GM18951 (cell line): ENCODE data around the gene CTTNBP2NL.
"Not testable (repeated sequence)": the region's sequence is repeated elsewhere in the genome, so short reads cannot be mapped to it uniquely, and the experiment has no call there.

Source experiments
- POLR2A ChIP-seq: IDR thresholded peaks from 4 replicates; pipeline ENCODE4 v1.6.1; 2011; ENCODE audit warnings: mild to moderate bottlenecking; ENCODE audit not compliant: insufficient read length, insufficient read depth; ENCODE audit errors: extremely low read depth
- in situ Hi-C: fragments of 300-500 bp; cut with MboI; formaldehyde crosslinking; loops from one replicate; pipeline ENCODE4 v1.12.0; 2022; ENCODE audit warnings: low sequenced_read_pairs, mixed read lengths, inconsistent platforms; ENCODE audit not compliant: unreplicated experiment

Gene CTTNBP2NL

GRCh38 chr1:112466078-112466660 lies 70.2 kb downstream of the CTTNBP2NL start:
- in situ Hi-C loops = loop anchor here (10.0 kb wide), 1 partner anchor 71 kb away; the partner anchor contains the start of gene CTTNBP2NL
- TF ChIP-seq POLR2A = peak; percentile 39

GRCh38 chr1:112470324-112470723 lies 74.3 kb downstream of the CTTNBP2NL start:
- in situ Hi-C loops = not testable (repeated sequence)

- no peak for TF ChIP-seq POLR2A
- in situ Hi-C loops = no loop called here
These were observed 75.0 kb downstream of the CTTNBP2NL start for GRCh38 chr1:112470966-112471365.

GRCh38 chr1:112472142-112472541 lies 76.1 kb downstream of the CTTNBP2NL start:
- in situ Hi-C loops = no loop called here
- TF ChIP-seq POLR2A = no peak

- in situ Hi-C loops = no loop called here
- no peak for TF ChIP-seq POLR2A
These were observed 81.5 kb downstream of the CTTNBP2NL start for GRCh38 chr1:112477550-112477949.

- TF ChIP-seq POLR2A = no peak
- in situ Hi-C loops = no loop called here
These were observed 82.3 kb downstream of the CTTNBP2NL start for GRCh38 chr1:112478314-112478713.

GRCh38 chr1:112486063-112486462 lies 90.0 kb downstream of the CTTNBP2NL start:
- in situ Hi-C loops = not testable (repeated sequence)

- in situ Hi-C loops = not testable (repeated sequence)
These were observed 91.7 kb downstream of the CTTNBP2NL start for GRCh38 chr1:112487686-112488085.

GRCh38 chr1:112488141-112488540 lies 92.1 kb downstream of the CTTNBP2NL start:
- in situ Hi-C loops = no loop called here
- no peak for TF ChIP-seq POLR2A

- in situ Hi-C loops = no loop called here
- no peak for TF ChIP-seq POLR2A
These were observed 96.1 kb downstream of the CTTNBP2NL start for GRCh38 chr1:112492076-112492475.

GRCh38 chr1:112493351-112493750 lies 97.3 kb downstream of the CTTNBP2NL start:
- no peak for TF ChIP-seq POLR2A
- in situ Hi-C loops = no loop called here

GRCh38 chr1:112496290-112496689 lies 100.3 kb downstream of the CTTNBP2NL start:
- in situ Hi-C loops = no loop called here
- no peak for TF ChIP-seq POLR2A

GRCh38 chr1:112501810-112502641 lies 106.0 kb downstream of the CTTNBP2NL start:
- in situ Hi-C loops = loop anchor here (10.0 to 25.0 kb wide), 2 partner anchors 113 to 185 kb away; partner anchors contain the start of genes CAPZA1 and ST7L
- no peak for TF ChIP-seq POLR2A

- no peak for TF ChIP-seq POLR2A
These were observed 106.8 kb downstream of the CTTNBP2NL start for GRCh38 chr1:112502826-112503225.

More at GRCh38 chr1:112502826-112503225, 106.8 kb downstream of the CTTNBP2NL start:
- in situ Hi-C loops = loop anchor here (10.0 to 25.0 kb wide), 2 partner anchors 112 to 184 kb away; partner anchors contain the start of genes CAPZA1 and ST7L
